ENCODE results near the gene ITGAD. TPM values are rescaled to one million over a fixed set of nuclear protein-coding genes. Genes with fewer than 3 reads are reported as not detected.
A peak's percentile ranks its signal among the peaks of the same experiment; 100 is the strongest.

ITGAD gene
- total and polyA plus RNA-seq, 2 of the 13 experiments (the other 11 are each of a cell fraction or from before 2014, with no cell fraction given), result not detected

DNA sequence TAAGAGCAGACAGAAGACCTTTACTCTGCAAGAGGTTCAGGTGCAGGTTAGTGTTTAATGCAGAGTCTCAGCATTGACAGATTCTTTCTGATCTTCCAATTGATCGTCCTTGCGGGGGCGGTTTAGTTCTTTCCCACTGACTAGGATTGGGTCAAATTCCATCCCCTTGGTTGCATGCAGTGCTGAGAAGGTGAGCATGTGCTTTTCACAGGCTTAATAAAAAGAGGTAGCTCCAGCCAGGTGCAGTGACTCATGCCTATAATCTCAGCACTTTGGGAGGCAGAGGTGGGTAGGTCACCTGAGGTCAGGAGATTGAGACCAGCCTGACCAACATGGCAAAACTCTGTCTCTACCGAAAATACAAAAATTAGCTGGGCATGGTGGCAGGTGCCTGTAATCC is 7.5 kb upstream of the ITGAD start:
- no peak; the same call in 1 of the 3 replicates for ATAC-seq

More for the DNA sequence above, 7.5 kb upstream of the ITGAD start:
- DNase-seq (ENCODE audit: low spot score) (no peak), FAIRE-seq (no peak)
- in situ Hi-C loops (cut with HindIII; ENCODE audit: extremely low pct_ligation_motif_present, low pct_unique_long_range_greater_than_20kb), result no loop called here
- no peaks in the 10 kb centered on the region for H3K79me2 ChIP-seq (ENCODE audit: insufficient read depth, low read length)
- intact Hi-C loops (cut with micrococcal nuclease; ENCODE audit: unreplicated experiment), result no loop called here
- POLR2A ChIA-PET, result no interaction called here
- no peak overlapping the region for H3K4me2 ChIP-seq (ENCODE audit: low read depth, low read length)
- H3K4me3 ChIP-seq (replicated peaks in 1 of 3; ENCODE audit: insufficient read depth in 1 of 3, low read depth in 2 of 3, low read length in 3 of 3), result no peak overlapping the region
- H3K9me3 ChIP-seq (ENCODE audit: low read length), result no peaks in the 10 kb centered on the region
- peaks cover 1 to 6% of the 10 kb centered on the region in 2 experiments; a peak in 2 of 5 replicates for H3K27me3 ChIP-seq (ENCODE audit: control insufficient read depth in 1 of 2, insufficient read depth in 2 of 2, low read length in 2 of 2)
- no peaks in the 10 kb centered on the region for H4K20me1 ChIP-seq (ENCODE audit: insufficient read depth, low read length)
- CTCF ChIA-PET (ENCODE audit: low intra/inter-chr PET ratio, low total read pairs), result no interaction called here
- 2% methylated on average over 4 of the region's 4 CpGs for WGBS (ENCODE audit: low lambda C conversion rate)
- H3K9ac ChIP-seq (ENCODE audit: insufficient read depth, low read depth, low read length), result no peak overlapping the region
- H3K4me1 ChIP-seq (ENCODE audit: insufficient read depth, low read length), result peaks cover 9% of the 10 kb centered on the region
- H2AFZ ChIP-seq (ENCODE audit: low read length), result no peak overlapping the region
- no peaks in the 10 kb centered on the region for H3K36me3 ChIP-seq (replicated peaks in 1 of 2; ENCODE audit: control insufficient read depth in 1 of 2, insufficient read depth in 2 of 2, low read length in 2 of 2)
- TF ChIP-seq ZNF432 (CRISPR knock-in tag; IDR thresholded peaks at IDR 0.05; ENCODE audit: borderline replicate concordance), result no peak
- TF ChIP-seq RFX1 (IDR thresholded peaks at IDR 0.05), result no peak
- no peak for TF ChIP-seq ZNF598 (CRISPR knock-in tag; IDR thresholded peaks at IDR 0.05; ENCODE audit: borderline replicate concordance)
- no peak for TF ChIP-seq SMAD9 (CRISPR knock-in tag; IDR thresholded peaks at IDR 0.05)
- peak; percentile 30; the same call in 1 of the 2 replicates for TF ChIP-seq FOSL2 (CRISPR knock-in tag; IDR thresholded peaks at IDR 0.05)
- TF ChIP-seq ZMYM3 (CRISPR knock-in tag; IDR thresholded peaks at IDR 0.05), result no peak
- TF ChIP-seq ZNF260 (CRISPR knock-in tag; IDR thresholded peaks at IDR 0.05; ENCODE audit: borderline replicate concordance, low read depth), result no peak
- no peak for TF ChIP-seq CSRNP2 (CRISPR knock-in tag; conservative IDR thresholded peaks at IDR 0.05; ENCODE audit: low read depth)
- 0 out of 2 replicates have a peak, but pooled peaks have one; percentile 5 for TF ChIP-seq MNT (IDR thresholded peaks at IDR 0.05)
- no peak for TF ChIP-seq ZNF776 (CRISPR knock-in tag; IDR thresholded peaks at IDR 0.05)
- H3K27ac ChIP-seq (ENCODE audit: extremely low read length, insufficient read depth, low read length), result no peak overlapping the region
- no TSS peak for BruUV-seq (replicated peaks)

Measured in HepG2 (cell line).